Measurements from ENCODE around the gene ZNF507. TPM values are rescaled to one million over a fixed set of nuclear protein-coding genes. Genes with fewer than 3 reads are reported as not detected.

ZNF507 gene
- total and polyA plus RNA-seq, 9 of the 15 experiments (the other 6 are each of a cell fraction or from before 2014, with no cell fraction given): 2.9 to 25.0 (median 10.4) TPM

- no peak for TF ChIP-seq UBTF (IDR thresholded peaks at IDR 0.05; ENCODE audit: borderline replicate concordance in 1 of 2, low read depth in 2 of 2, low read length in 2 of 2)
- no peak for TF ChIP-seq HNRNPUL1 (IDR thresholded peaks at IDR 0.05; ENCODE audit: low read length)
- TF ChIP-seq WHSC1 (IDR thresholded peaks at IDR 0.05; ENCODE audit: low read length): no peak
- no peak for TF ChIP-seq NR1H2 (CRISPR knock-in tag; IDR thresholded peaks at IDR 0.05)
- TF ChIP-seq ZHX1 (conservative IDR thresholded peaks at IDR 0.05; ENCODE audit: low read length): no peak
- TF ChIP-seq SREBF1 (IDR thresholded peaks at IDR 0.05; ENCODE audit: borderline replicate concordance, low read depth, low read length): no peak
- TF ChIP-seq BCOR (IDR thresholded peaks at IDR 0.05): no peak
- TF ChIP-seq ILK (tag; IDR thresholded peaks at IDR 0.05; ENCODE audit: borderline replicate concordance, low read depth): no peak
- TF ChIP-seq MGA (IDR thresholded peaks at IDR 0.05): peak; percentile 25; the same call in 1 of the 2 replicates
- TF ChIP-seq ARNT (IDR thresholded peaks at IDR 0.05): no peak
Measured at GRCh38 chr19:32407004-32407992, 61.9 kb downstream of the ZNF507 start (continued).
